LNCaP clone FGC (cell line): ENCODE results near the gene PDE9A.

ENCODE experiments used
- DNase-seq: peaks from one replicate; pipeline ENCODE4 v3.0.0-alpha.2; 2011; ENCODE audit warnings: low read depth
- H3K4me3 ChIP-seq: 2 replicates; pipeline ENCODE4 v1.5.1; 2011; ENCODE audit warnings: mild to moderate bottlenecking, low read depth, low read length, control low read depth
- CTCF ChIP-seq: IDR thresholded peaks from 2 replicates; pipeline ENCODE4 v1.5.1; 2012; ENCODE audit warnings: mild to moderate bottlenecking; ENCODE audit not compliant: control insufficient read depth, insufficient read depth; ENCODE audit errors: extremely low read depth

The PDE9A gene

DNA sequence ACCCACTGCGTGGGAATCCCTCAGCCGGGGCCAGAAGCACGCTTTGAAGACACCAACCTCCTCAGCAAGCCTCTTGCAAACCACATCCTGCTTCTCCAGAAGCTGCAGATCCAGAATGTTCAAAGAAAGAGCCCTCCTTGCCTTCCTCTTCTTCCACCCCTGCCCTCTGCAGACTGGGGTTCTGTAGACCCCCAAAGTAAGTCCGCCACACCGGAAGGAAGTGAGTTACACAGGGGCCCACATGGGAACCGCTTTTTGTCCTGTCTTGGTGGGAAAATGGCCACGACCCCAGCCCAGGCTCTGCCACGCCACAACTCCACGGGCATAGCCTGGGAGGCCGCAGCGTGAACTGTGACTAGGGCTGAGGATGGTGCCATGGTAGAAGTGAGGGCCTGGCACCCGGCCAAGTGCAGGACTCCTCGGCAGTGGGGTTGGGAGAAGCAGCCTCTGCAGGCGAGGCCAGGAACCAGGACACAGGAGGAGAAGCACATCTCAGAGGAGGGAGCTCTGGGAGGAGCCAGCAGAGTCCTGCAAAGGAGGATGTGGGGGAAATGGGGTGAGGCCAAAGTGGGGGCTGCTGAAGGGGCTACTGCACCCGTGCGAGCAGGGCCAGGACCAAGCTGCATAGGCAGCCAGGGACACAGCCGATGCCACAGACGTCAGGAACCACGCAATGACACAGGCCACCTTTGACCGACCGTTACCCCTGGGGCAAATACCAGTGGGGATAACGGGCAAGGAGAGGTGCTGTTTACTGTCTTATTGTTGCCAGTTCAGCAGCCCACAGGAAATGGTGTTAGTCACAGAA is 30.9 kb downstream of the PDE9A start:
- no peak for DNase-seq
- H3K4me3 ChIP-seq: no peak overlapping the region
- no peak for TF ChIP-seq CTCF

GRCh38 chr21:42685036-42685435 is 31.6 kb downstream of the PDE9A start:
- no peak for DNase-seq
- H3K4me3 ChIP-seq: no peak overlapping the region

DNA sequence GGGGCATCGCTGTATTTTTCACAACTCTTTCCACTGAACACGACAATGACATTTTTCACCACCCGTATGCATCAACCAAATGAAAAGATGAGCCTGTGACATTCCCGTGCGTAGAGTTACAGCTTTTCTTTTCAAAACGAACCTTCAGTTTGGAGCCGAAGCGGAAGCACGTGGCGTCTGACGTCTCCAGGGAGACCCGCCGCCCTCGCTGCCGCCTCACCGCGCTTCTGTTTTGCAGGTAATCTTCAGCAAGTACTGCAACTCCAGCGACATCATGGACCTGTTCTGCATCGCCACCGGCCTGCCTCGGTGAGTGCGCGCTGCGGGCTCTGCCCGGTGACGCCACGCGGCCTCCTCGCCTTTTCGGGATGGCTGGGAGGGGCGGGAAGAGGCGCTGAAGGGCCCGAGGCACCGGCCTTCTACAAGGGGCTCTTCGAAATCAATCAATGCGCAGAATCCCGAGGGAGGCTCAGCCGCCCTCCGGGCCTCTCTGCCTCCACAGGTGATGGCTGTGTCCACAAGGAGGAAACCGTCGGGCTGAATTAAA is 32.6 kb downstream of the PDE9A start:
- TF ChIP-seq CTCF: no peak
- no peak overlapping the region for H3K4me3 ChIP-seq
- no peak for DNase-seq

More at GRCh38 chr21:42685036-42685435, 31.6 kb downstream of the PDE9A start:
- no peak for TF ChIP-seq CTCF

DNA sequence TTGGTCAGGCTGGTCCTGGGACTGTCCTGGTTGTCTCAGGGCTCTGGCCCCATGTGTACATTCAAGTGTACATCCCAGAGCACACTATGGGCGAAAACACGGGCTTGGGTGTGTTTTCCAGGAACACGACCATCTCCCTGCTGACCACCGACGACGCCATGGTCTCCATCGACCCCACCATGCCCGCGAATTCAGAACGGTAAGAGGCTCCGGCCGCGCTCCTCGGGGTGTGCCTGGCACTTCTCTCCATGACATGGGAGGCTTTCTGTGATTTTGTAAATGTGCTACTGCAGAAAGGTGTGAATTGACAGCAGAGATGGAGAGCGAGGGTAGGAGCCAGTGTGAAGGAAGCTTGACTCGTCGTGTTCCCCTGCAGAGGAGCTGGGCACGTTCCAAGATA is 34.4 kb downstream of the PDE9A start:
- no peak for TF ChIP-seq CTCF
- H3K4me3 ChIP-seq: no peak overlapping the region
- no peak for DNase-seq

- TF ChIP-seq CTCF: no peak
- H3K4me3 ChIP-seq: no peak overlapping the region
- DNase-seq: no peak
Observed at GRCh38 chr21:42688226-42688840, 34.9 kb downstream of the PDE9A start.

DNA sequence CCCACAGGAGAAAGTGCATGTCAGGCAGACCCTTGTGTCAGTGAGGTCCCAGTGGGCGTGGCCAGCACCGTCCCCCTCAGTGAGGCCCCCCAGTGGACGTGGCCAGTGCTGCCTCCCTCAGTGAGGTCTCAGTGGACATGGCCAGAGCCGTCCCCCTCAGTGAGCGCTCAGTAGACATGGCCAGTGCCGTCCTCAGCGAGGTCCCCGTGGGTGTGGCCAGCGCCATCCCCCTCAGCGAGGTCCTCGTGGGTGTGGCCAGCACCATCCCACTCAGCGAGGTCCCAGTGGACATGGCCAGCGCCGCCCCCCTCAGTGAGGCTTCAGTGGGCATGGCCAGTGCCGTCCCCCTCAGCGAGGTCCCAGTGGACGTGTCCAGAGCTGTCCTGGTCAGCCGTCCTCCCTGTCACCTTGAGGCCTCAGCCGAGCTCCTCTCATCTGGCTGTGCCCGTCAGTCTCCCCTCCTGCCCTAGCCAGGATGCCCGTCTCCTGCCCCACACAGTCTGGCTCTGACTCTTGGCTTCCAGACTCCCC is 35.5 kb downstream of the PDE9A start:
- H3K4me3 ChIP-seq: no peak overlapping the region
- no peak for TF ChIP-seq CTCF
- DNase-seq: no peak

DNA sequence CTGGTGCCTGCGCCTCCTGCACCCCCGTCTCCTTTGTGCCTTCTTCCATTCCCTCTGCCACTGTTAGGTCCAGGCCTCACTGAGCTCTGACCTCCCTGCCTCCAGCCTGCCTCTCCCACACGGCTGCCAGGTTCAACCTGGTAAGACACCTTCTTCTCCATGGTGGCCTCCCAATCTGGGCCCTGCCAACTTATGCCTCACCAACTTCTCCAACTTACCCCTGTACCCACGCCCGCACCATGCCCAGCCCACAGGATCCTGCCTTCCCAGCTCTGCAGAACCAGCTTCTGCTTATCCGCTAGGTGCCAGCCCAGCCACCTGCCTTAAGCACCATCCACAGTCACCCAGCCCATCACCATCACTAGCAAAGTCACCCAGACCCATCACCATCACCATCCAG is 37.2 kb downstream of the PDE9A start:
- no peak overlapping the region for H3K4me3 ChIP-seq
- no peak for TF ChIP-seq CTCF

More for the DNA sequence above, 37.2 kb downstream of the PDE9A start:
- no peak for DNase-seq
